ENCODE measurements around the gene BPNT1.
A peak's percentile ranks its signal among the peaks of the same experiment; 100 is the strongest.
"Not testable (repeated sequence)": the region's sequence is repeated elsewhere in the genome, so short reads cannot be mapped to it uniquely, and the experiment has no call there.

BPNT1 gene, protein sequence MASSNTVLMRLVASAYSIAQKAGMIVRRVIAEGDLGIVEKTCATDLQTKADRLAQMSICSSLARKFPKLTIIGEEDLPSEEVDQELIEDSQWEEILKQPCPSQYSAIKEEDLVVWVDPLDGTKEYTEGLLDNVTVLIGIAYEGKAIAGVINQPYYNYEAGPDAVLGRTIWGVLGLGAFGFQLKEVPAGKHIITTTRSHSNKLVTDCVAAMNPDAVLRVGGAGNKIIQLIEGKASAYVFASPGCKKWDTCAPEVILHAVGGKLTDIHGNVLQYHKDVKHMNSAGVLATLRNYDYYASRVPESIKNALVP

DNA sequence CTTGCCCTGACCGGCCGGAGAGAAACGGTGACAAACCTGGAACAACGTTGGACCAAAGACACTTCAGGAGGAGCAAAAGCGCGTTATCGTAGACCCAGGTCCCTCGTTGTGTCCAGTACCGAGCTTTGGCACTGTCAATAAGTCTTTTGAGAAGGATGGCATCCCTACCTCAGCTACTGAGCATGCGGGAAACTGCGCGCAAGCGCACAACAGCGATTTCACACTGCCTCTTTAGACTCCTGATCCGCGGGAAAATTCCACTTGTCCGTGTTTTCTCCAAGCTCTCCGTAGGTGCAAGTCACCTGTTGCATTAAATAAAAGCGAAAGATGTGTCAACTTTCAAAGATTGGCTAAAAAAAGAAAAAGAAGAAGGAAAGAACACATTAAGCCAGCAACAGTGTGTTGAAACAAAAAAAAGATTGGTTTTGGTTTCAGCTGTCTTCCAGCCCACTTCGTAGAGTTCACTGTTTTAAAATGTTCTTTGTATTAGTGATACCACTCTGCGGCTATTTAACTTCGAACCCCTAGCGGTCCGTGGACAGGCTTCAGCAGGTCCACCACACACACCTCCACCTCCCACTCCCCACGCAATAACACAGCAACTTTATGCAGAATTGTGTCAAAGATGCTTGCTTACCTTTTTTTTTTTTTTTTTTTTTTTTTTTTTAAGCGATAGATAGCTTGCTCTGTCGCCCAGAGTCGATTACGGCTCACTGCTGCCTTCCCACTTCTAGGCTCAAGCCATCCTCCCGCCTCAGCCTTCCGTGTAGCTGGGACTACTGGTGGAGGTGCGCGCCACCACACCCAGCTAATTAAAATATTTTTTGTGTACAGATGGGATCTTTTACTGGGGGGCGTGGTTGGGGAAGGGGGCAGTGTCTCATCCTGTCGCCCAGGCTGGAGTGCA is at the start of gene BPNT1:
TSS of gene BPNT1 (minus strand) at position 139 of the 907 bp plus-strand sequence. CDS start 9,942 bp downstream, outside the sequence.
- peak; percentile 99 for DNase-seq

DNA sequence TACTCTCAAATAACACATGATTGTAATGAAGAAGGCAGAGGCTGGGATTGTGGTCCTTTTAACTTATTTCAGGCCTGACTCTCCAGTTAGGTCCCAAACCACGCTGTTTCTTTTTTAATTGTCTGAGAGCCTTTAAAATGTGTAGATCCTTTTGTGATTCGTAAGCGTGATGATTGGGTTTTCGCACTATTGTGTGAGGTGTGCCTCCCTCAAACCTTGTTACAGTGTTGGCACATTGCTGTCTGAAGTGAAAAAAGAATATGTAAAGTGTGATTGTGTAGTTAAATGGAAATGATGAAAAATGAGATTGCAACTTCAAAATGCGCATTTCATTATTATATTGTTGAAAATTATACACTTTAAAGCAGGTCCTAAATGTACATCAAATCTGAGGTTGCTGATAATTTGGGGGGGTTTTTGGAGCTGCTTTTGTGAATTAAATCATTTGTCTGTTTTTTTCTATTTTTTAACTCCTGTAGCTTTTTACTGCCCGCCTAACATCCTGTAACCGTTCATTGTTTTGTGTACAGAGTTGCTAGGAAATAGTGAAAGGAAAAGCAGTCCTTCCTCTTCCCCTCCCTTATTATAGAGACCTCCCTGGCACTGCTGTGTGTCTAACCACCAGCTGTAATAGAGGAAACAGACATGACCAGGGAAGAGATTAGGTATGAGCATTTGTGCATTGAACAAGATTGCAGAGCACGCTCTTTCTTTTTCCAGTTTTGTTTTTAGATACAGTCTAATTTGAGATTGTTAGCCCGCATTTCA is 47.6 kb upstream of the BPNT1 start:
- DNase-seq = no peak

DNA sequence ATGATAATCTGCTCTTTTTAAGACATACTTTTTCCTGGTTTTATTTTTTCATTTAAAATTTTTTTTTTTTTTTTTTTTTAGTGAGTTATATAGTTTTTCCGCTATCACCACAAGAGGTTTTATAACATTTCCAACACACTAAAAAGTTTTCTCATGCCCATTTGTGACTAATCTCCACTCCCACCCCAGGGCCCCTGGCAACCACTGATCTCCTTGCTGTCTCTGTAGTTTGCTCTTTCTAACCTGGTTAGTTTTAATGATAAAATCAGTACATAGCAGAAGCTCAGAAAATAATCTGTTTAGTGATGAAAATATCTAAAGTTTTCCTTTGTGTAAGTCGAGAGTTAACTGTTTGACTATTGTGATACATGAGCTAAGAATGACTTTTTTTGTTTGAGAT is 46.2 kb upstream of the BPNT1 start:
- DNase-seq = no peak

DNA sequence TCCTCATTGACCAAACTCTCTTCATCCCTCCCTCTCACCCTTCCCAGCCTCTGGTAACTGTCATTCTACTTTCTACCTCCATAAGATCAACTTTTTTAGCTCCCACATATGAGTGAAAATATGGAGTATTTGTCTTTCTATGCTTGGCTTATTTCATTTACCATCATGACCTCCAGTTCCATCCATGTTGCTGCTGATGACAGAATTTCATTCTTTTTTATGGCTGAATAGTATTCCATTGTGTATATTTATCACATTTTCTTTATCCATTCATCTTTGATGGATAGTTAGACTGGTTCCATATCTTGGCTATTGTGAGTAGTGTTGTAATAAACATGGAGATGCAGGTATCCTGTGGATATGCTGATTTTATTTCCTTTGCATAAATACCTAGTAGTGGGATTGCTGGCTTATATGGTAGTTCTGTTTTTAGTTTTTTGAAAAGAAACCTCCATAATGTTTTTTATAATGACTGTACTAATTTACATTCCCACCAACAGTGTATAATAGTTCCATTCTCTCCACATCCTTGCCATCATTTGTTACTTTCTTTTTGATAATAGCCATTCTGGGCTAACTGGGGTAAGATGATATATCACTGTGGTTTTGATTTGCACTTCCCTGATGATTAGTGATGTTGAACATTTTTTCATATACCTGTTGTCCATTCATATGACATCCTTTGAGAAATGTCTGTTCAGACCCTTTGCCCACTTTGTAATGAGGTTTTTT is 40.1 kb upstream of the BPNT1 start:
- DNase-seq = no peak

DNA sequence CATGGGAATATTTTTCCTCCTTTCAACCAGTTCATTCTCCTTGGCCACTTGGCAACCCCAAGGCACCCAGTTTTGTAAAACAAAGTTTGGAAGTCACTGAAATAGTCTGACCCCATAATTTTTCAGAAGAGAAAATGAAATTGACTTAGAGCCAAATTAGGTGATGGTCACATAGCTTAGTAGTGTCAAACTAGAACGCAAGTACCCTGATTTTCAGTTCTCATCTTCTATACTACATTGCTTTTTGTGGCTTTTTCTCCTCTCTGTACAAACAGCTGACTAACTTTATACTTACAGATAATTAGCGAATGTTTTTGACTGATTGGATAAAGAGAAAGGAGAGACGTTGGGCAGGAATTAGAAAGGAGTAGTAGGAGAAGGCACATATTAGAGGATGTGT is 37.5 kb upstream of the BPNT1 start:
- no peak for DNase-seq

DNA sequence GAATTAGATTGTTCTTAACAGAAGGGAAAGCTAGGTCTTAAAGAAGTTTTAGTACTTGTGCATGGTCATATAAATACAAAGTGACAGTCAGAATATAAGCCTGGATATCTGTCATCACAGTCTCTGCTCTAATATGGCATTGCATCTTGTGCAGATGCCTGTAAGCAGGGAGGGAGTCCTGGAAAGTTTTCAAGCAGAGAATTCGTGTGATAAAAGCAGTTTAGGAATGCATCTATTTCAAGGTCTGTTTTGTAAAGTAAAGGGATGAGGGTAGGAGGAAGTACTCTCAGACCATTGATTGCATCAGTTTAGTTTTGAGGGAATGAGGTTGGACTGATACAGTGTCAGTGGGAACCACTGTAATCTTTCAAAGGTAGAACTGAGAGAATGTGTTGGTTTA is 35.0 kb upstream of the BPNT1 start:
- no peak for DNase-seq

DNA sequence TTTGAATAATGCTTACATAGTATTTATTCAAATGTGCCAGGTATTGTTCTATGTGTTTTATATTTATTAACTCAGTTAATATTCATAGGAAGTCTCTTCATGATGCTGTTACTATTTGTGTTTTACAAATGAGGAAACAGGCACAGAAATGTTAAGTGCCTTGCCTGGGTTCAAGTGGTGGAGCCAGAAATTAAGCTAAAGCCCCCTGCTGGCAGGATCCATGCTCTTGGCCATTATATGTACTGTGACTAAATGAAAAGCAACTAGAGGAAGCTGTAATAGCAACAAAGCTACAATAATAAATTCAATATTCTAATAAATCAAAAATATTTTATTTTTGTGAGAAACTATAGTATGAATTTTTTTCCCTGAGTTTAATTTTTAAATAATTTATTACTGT is 34.3 kb upstream of the BPNT1 start:
- DNase-seq = no peak

DNA sequence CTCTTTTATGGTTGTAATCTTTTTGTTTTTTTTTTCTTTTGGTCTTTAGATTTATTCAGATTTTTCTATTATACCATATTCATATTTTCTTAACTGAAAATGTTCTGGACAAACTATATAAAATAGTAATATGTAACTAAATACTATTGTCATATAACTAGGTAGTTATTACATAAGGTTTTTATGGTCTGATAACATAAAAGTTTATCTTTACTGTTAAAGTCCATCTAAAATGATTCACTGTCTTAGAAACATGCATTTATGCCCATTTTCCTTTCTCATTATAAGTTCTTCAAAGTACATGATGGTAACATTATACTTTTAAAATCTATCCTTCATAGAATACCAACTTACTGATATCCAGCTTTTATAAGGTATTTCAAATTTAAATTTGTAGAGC is 33.5 kb upstream of the BPNT1 start:
- no peak for DNase-seq

DNA sequence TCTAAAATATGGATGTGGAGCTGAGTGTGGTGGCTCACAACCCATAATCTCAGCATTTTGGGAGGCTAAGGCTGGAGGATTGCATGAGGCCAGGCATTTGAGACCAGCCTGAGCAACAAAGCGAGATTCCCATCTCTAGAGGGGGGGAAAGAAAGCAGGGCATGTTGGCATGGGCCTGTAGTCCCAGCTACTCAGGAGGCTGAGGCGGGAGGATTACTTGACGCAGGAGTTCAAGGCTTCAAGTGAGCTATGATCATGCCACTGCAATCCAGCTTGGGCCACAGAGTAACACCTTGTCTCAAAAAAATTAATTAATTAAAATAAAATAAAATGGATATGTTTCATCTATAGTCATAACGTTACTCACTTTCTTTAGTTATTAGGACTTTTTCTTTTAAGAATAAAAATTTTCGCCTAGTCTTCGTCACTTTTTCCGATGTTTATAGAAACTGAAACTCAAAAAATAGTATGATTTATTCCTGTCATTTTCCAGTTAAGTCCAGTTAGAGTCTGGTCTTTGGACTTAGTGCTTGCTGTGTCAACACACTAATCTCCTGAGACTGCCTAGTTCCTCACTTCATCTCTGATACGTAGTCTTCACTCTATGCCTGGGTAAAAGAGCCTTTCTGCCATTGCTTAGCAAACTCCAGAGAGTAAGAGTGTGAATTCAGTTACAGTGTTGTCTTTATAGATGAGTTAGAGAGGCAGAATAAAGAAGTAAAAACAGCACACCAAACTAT is 32.4 kb upstream of the BPNT1 start:
- no peak for DNase-seq

DNA sequence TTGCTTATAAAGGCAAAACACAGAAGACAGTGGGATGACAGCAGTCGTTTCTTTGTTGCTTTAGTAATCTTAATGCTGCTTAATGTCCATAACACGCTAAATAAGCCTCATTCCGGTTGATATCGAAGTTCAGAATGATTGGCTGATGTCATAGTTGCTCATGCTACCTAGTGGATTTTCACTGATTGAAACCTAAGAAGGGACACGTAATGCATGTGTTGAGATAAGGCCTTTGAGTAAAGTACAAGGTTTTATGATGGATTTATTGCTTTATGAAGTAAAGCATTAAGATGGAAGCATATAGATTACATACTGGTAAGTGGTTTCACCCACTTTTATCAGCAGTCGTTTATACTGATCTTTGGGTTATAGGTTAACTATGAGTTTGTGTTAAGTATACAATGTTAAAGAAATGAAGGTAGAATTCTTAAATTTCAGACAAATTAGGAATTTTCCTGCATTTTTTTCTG is 29.5 kb upstream of the BPNT1 start:
- DNase-seq = no peak

DNA sequence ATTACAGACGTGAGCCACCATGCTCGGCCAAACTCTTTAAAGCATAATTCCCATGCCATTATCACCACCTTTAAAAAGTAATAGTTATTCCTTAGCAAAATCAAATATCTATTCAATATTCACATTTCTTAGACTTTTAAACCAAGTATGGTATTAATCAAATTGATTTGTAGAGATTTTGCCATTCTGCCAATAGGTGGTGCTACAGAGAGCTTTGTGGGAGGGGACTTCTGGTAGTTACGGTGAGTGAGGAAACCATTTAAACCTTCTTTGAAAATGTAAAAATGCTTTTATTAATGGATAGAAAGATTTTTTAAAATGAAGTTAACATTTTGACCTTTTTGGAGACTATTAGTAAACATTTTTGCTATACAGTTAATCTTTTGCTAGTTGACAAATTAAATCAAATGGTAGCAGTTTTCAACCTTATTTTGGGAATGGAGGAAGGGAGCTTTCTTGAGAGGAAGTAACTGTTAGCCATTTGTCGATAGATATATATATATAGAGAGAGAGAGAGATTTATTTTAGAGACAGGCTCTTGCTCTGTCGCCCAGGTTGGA is 23.6 kb upstream of the BPNT1 start:
- no peak for DNase-seq

DNA sequence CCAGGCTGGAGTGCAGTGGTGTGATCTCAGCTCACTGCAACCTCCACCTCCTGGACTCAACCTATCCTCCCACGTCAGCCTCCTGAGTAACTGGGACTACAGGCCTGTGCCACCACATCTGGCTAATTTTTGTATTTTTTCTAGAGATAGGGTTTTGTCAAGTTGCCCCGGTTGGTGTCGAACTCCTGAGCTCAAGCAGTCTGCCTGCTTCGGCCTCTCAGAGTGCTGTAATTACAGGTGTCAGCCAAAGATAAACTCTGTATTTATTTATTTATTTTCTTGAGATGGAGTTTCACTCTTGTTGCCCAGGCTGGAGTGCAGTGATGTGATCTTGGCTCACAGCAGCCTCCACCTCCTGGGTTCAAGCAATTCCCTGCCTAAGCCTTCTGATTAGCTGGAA is 23.0 kb upstream of the BPNT1 start:
- DNase-seq = not testable (repeated sequence)

DNA sequence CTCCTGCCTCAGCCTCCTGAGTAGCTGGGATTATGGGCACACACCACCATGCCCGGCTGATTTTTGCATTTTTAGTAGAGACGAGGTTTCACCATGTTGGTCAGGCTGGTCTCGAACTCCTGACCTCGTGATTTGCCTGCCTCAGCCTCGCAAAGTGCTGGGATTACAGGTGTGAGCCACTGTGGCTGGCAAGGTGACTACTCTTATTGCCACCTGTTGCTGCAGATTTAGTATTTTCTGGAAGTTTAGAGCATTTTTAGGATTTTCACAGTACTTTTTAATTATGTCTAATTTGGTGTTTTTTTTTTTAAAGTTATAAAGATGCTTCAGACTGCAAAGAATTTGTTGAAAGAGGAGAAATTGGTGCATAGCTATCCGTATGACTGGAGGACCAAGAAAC is 20.9 kb upstream of the BPNT1 start:
- not testable (repeated sequence) for DNase-seq

DNA sequence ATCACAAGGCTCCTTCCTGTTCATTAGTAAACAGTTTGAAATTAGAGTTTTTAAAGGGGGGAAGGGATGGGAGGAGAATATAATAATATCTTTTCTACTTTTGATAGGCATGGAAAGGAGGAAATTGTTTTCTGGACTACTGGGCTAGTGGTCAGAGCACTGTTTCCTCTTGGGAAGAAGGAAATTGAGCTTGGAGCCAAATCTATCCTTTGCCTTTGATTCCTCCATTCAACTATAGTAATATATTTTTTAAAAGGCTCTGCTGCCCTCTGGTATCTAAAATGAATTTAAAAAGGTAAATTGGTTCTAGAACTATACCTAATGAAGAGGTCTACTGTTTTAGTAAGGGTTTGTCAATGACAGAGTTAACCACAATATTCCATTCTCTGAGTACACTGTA is 10.2 kb upstream of the BPNT1 start:
- DNase-seq = no peak

DNA sequence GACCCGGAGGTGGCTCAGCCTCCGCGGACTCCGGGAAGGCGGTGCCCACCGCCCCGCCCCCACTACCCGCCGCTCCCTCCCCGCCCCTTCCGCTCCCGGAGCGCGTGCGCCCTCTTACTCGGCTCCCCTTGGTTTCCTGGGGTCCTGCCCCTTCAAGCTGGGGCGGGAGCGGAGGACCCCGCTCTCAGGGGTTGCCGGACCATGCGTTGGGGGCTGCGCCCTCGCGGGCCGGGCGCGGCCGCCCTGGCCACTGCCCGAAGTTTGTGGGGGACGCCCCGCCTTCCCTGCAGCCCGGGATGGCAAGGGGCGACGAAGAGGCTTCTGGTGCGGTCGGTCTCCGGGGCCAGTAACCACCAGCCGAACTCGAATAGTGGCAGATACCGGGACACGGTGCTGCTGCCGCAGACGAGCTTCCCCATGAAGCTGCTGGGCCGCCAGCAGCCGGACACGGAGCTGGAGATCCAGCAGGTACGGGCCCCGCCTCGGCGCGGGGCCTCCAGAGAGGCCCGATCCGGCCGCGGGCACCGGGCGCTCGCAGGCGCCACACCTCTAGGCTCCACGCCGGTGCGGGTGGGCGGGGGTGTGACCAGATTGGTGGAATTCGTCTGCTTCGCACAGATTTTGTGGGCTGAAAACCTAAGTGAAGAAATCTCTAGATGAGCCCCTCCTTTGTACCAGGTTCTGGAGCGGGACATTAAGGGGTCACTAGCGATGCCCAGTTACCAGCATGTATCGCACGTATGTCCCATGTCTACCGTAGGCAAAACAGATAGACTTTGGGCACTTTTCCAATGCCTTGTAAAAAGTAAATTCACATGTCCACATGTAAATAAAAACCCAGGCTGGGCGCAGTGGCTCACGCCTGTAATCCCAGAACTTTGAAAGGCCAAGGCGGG is 4.7 kb upstream of the BPNT1 start, which contains the start of gene IARS2:
TSS of gene IARS2 (plus strand) at position 117 of the 896 bp plus-strand sequence. CDS start at position 202, 85 bp downstream.
- DNase-seq = peak; percentile 94

DNA sequence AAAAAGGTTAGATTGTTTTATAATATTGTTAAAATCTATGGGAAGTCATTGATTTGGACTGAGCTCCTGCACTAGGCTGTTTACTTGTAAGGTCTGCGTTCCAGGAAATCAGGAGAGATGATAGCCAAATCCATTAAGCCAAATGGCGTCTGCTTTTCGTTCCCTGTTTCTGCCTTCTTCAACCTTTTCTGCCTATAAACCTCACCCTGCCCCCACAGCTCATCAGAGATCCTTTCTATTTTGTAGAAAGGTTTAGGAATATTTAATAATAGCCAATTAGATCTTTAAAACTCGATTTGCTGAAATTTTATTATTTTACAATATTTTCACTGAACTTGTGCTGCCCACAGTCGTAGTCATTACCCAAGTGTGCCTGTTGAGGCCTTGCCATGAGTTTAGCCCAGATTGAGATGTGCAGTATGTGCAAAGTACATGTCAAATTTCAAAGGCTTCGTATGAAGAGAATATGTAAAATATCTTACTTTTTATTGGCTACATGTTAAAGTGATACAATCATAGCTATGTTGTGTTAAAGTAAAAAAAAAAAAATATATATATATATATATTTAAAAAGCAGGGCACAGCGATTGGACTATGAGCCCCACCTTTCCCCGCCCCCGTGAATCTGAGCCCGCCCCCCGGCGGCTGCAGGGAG is 3.9 kb upstream of the BPNT1 start:
- DNase-seq = no peak

DNA sequence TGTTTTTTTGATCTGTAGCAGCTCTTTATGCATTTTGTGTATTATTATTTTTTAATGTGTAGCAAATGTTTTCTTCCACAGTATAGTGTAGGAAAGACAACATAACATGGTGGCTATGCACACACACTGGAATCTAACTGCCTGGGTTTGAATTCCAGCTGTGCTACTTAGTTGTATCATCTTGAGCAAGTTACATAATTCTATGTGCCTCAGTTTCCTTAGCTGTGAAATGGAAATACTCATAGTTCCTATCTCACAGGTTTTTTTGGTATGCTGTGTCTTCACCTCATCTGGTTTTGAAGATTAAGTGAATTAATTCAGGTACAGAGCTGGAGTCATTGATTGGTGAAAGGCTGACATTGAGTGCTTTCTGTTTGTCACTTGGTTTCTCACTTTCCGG is 3.1 kb upstream of the BPNT1 start:
- no peak for DNase-seq

DNA sequence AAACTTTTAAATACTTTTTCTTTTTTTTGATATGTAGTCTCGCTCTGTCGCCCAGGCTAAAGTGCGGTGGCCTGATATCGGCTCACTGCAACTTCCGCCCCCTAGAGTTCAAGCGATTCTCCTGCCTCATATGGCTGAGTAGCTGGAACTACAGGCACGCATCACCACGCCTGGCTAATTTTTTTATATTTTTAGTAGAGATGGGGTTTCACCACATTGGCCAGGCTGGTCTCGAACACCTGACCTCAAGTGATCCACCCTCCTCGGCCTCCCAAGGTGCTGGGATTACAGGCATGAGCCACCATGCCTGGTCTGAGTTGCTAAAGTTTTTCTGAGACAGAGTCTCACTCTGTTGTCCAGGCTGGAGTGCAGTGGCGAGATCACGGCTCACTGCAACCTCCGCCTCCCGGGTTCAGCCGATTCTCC is 3.3 kb downstream of the BPNT1 start:
- not testable (repeated sequence) for DNase-seq

DNA sequence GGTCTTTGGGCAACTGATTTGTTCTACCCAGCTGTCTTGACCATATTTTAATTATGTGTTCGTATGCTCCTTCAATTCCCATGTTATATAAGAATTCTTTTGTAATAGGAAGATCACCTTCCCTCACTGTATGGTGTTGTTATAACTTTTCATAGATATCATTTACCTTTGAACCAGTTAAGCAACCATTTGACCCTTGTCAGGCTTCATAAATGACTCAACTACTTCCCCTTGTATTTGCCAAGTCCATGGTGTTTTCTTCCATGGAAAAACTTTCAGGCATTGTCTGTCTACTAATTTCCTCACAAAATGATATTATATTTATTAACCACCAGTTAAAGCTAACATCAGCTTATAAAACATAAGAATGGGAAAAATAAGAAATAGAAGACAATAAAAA is 5.1 kb downstream of the BPNT1 start:
- no peak for DNase-seq

DNA sequence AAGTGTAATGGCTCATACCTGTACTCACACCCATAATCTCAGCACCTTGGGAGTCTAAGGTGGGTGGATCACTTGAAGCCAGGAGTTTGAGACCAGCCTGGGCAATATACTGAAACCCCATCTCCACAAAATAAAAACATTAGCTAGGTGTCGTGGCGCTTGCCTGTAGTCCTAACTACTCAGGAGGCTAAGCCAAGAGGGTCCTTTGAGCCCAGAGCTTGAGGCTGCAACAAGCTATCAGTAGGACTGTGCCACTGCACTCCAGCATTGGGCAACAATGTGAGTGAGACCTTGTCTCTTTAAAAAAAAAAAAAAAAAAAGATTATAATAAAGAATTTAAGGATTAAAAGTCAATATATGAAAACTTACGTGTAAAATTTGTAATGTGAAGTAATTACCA is 11.7 kb downstream of the BPNT1 start:
- no peak for DNase-seq
